HG02938 (cell line): ENCODE data around the gene MSI2.
A peak's percentile ranks its signal among the peaks of the same experiment; 100 is the strongest.

Source experiments
- ATAC-seq: cut with Tn5 transposase; IDR thresholded peaks from one replicate; pipeline ENCODE4 v1.9.1; 2021; ENCODE audit warnings: mild to moderate bottlenecking, moderate library complexity; ENCODE audit not compliant: unreplicated experiment

MSI2 gene

GRCh38 chr17:57406981-57407286, 150.6 kb downstream of the MSI2 start:
- no peak for ATAC-seq

- ATAC-seq = no peak
Observed at GRCh38 chr17:57407287-57408070, 151.2 kb downstream of the MSI2 start.

GRCh38 chr17:57408071-57408811, 151.9 kb downstream of the MSI2 start:
- no peak for ATAC-seq

DNA sequence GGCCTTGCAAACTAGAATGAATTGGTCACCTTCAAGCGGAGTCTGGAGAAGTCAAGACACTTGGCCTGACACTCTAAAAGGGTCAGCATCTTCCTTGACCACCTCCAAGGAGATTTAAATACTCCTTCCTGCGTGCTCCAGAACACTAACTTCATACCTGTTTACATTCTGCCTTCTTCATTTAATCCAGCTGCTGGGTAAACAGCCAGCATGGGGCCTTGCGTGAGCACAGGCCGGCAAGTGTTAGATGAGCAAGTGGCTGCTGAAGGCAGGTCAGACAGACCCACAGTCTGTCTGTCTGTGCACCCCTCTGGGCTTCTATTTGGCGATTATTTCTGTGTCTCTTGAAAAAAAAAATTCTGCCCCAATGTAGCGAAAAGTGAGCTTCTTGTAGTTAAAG, 153.8 kb downstream of the MSI2 start:
- no peak for ATAC-seq

- no peak for ATAC-seq
Observed at GRCh38 chr17:57412520-57413096, 156.3 kb downstream of the MSI2 start.

DNA sequence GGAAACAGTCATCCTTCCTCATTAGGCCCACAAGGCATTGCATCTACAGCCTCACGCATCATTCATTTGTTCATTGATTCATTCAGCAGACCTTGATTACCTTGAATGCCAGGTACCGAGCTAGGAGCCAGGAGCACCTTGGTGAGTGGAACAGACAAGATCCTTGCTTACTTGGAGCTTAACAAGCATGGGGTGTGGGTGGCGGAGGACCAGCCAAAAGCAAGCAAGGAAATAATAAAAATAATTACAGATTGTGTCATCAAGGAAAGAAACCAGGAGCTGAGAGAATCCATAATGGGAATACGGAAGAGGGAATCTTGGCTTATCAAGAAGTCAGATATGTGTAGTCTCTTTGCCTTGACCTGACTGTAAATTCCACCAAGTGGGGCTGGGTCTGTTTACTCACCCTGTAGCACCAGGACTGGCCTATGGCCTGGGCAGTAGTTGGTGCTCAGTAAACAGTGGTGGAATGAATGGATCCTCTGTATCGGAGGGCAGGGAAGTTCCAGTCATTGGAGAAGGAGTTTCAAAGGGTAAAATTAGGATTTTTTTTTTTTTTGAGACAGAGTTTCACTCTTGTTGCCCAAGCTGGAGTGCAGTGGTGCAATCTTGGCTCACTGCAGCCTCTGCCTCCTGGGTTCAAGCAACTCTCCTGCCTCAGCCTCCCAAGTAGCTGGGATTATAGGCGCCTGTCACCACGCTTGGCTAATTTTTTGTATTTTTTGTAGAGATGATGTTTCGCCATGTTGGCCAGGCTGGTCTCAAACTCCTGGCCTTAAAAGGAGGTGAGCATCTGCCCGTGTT, 157.7 kb downstream of the MSI2 start:
- ATAC-seq = no peak

DNA sequence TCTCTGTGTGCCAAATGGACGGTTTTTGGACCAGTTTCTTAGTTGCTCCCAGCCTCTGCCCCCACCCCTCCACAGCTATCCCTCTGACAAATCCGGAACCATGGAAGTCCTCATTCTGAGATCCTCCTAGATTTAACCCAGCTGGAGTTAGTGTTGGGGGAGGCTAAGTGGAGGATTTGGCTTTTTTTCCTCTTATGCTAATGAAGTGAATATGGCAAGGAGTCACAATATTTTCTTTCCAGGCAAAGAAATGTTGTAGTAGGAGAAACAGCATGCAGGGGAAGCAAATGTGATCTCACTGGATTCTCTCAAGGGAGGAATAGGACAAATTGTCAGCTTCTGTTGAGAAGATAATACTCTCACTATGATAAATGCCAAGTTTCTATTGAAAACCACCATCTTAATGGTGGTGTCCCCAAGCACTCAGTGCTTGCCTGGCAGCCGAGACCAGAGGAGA, 159.5 kb downstream of the MSI2 start:
- no peak for ATAC-seq

DNA sequence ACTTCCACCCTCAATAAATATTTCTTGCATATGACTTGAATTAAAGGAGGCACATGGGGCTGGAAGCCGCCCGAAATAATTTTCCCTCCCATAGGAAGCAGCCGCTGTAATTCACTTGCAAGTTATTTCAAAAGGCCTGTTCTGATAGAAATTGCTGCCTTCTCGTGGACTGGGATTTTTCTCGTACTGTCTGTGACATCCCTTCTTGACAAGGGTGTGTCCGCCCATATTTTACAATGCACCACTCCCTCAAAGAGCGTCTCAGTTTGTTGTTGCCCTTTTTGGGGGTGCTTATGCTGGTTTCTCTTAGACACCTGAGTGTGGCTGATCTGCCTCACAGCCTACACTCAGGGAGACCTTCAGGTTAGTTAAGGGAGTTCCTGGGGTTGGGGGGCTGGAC, 160.0 kb downstream of the MSI2 start:
- no peak for ATAC-seq

DNA sequence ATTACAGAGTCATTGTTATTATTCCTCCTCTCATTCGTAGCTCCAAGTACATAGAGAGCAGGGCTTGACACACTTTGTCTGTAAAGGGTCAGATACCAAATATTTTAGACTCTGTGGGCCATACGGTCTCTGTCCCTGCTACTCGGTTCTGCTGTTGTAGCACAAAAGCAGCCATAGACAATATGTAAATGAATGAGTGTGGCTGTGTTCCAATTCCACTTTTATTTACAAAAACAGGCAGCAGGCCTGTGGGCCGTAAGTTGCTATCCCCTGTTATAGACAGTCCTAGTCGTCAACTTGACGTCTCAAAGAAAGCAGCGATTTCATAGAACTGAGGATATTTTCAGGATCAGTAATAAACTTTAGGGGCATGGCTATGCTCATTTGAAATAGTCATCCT, 161.6 kb downstream of the MSI2 start:
- ATAC-seq = no peak

GRCh38 chr17:57418463-57419246, 162.3 kb downstream of the MSI2 start:
- no peak for ATAC-seq

DNA sequence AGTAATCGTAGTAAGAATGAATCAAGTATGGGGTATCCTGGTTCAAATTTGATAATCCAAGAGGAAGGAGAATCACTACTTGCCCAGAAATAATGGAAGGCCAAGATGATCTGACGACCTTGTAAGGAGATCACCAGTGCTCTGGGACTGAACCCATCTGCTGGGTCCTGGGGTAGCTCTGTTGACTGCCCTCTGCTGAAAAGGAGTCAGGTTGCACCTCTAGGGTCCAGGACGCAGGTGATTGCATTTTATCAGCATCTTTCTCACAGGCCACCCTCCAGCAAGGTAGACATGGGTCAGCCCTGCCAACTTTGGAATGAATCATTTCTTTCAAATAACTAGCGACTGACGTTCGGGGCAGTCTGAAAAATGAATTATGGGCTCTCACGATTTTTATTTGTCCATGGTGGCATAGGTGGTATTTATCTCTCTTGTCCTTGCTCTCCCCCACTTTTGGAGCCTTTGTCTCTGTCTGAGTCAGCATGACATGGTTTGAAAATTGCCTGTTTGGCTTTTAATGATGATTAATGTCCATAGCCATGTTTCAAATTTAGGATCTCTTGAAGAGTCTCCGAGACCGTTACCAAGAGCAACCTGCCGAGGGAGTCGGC, 163.7 kb downstream of the MSI2 start:
- ATAC-seq = no peak

DNA sequence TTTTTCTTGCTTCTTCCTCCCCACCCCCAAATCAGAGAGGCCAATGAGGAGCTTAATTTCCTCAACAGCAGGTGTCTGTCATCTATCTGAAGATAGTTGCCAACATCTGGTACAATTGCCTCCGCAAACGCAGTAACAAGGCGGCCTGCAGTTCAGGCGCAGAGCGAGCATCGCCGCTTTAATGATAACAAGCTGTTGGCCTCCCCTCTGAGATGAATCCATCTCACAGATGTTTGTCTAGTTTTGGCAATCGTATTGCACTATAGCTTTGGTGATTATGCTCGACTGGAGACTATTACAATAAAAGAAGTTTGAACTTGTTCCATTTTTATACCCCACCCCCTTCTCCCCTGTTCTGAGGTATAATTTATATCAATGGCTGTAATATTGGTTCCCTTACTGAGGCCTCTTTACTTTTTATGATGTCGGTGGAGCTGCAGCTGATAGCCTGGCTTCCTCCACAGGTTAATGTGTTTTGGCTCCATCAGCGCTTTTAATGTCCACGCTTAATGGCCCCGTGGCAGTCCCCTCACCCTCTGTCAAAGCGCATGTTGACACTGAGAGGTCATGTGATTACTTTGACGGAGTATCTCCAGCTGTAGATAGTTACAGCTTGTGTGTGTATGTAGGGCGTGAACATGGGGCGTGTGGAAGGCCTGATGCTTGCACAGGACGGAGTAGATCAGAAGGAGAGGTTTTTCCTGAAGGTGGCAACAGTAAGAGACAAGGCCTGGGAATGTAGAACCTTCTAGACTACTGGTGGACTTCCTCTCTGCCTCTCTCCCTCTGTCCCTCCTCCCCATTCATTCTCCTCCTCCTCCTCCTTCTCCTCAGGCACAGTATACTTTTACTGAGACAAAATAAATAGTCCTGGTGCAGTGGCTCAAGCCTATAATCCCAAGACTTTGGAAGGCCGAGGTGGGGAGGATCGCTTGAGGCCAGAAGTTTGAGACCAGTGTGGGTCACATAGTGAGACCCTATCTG, 164.7 kb downstream of the MSI2 start:
- no peak for ATAC-seq

- ATAC-seq = peak; percentile 64
Observed at GRCh38 chr17:57422574-57423164, 166.3 kb downstream of the MSI2 start.

DNA sequence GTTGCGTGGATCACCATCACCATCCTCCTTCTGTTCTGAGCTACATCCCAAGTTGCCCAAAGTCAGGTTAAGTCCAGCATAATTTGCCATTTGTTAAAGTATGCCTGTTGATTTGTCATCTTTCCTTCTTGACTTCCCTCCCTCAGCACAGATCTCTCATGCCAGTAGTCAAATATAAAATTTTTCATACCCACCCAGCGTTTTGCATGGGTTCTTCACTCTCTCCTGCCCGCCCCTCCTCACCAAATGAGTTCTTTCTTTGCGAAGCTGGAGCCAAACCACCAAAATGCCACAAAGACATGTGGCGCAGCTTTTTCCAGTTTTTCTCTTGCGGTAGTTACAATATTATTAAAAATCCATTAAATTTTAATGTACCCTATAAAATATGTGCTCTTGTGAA, 167.2 kb downstream of the MSI2 start:
- no peak for ATAC-seq

DNA sequence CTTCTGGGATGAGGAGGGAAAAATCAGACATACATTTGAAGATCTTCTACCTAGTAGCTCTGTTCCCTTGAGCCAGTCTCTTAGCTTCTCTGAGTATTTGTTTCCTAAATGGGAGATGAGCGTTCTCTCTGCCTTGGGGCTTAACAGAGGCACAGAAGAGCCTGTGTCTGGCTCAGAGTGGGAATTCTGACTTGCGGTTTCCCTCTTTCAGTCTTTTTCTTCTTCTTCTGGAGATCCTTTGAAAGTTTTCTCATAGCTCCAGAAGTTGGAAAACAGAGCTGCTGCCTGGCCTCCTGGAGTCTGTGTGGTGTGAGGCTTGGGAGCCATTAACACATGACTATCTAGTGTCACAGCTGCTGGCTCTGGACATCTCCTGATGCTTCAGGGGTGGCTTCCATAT, 167.9 kb downstream of the MSI2 start:
- no peak for ATAC-seq

- no peak for ATAC-seq
Observed at GRCh38 chr17:57424777-57425188, 168.5 kb downstream of the MSI2 start.

GRCh38 chr17:57425431-57425830, 169.1 kb downstream of the MSI2 start:
- no peak for ATAC-seq
